Activated CD4-positive, alpha-beta T cell treated with anti-CD3 and anti-CD28 coated beads for 1 hour (primary cell): ENCODE data around the gene POU2F3.

Experiments used
- DNase-seq: peaks from one replicate; pipeline ENCODE4 v3.0.0-alpha.2; 2020

Gene POU2F3

GRCh38 chr11:120289426-120289825 is 49.5 kb downstream of the POU2F3 start:
- DNase-seq, result no peak

- DNase-seq, result no peak
These were observed 51.0 kb downstream of the POU2F3 start for GRCh38 chr11:120290956-120291355.

GRCh38 chr11:120293038-120293800 is 53.3 kb downstream of the POU2F3 start:
- no peak for DNase-seq

- DNase-seq, result no peak
These were observed 54.2 kb downstream of the POU2F3 start for GRCh38 chr11:120294096-120294495.

GRCh38 chr11:120295099-120295498 is 55.2 kb downstream of the POU2F3 start:
- DNase-seq, result no peak

- no peak for DNase-seq
These were observed 56.6 kb downstream of the POU2F3 start for GRCh38 chr11:120296554-120296953.

- no peak for DNase-seq
These were observed 58.5 kb downstream of the POU2F3 start for GRCh38 chr11:120298461-120298860.

GRCh38 chr11:120302001-120302805 is 62.3 kb downstream of the POU2F3 start:
- DNase-seq, result no peak

GRCh38 chr11:120303004-120303637 is 63.2 kb downstream of the POU2F3 start:
- DNase-seq, result peak; percentile 8

GRCh38 chr11:120304526-120304925 is 64.6 kb downstream of the POU2F3 start:
- DNase-seq, result no peak

- DNase-seq, result no peak
These were observed 65.3 kb downstream of the POU2F3 start for GRCh38 chr11:120305286-120305685.

GRCh38 chr11:120306519-120307242 is 66.7 kb downstream of the POU2F3 start:
- DNase-seq, result no peak

- DNase-seq, result no peak
These were observed 67.5 kb downstream of the POU2F3 start for GRCh38 chr11:120307476-120307875.

- no peak for DNase-seq
These were observed 68.1 kb downstream of the POU2F3 start for GRCh38 chr11:120308081-120308480.

GRCh38 chr11:120310870-120311269 is 70.9 kb downstream of the POU2F3 start:
- DNase-seq, result no peak

- DNase-seq, result no peak
These were observed 74.9 kb downstream of the POU2F3 start for GRCh38 chr11:120314861-120315260.

- no peak for DNase-seq
These were observed 77.1 kb downstream of the POU2F3 start for GRCh38 chr11:120316880-120317688.

GRCh38 chr11:120317689-120318480 is 77.9 kb downstream of the POU2F3 start:
- DNase-seq, result no peak

- DNase-seq, result no peak
These were observed 79.0 kb downstream of the POU2F3 start for GRCh38 chr11:120318906-120319305.

GRCh38 chr11:120324932-120325810 is 85.2 kb downstream of the POU2F3 start, which contains the start of gene TLCD5:
TSS of gene TLCD5 (plus strand) at chr11:120325299. CDS start at chr11:120327442, 2,143 bp downstream.
- DNase-seq, result no peak
